Dedifferentiated amniotic fluid mesenchymal stem cell (primary cell): ENCODE measurements around the gene AUTS2.

Source experiments
- DNase-seq: peaks from one replicate; pipeline ENCODE4 v3.0.0-alpha.2; 2016; ENCODE audit errors: extremely low spot score

AUTS2 gene

GRCh38 chr7:70498232-70498992, 900.1 kb downstream of the AUTS2 start:
- DNase-seq, result no peak

- DNase-seq, result no peak
These were observed 902.0 kb downstream of the AUTS2 start for GRCh38 chr7:70500261-70500660.

- no peak for DNase-seq
These were observed 904.0 kb downstream of the AUTS2 start for GRCh38 chr7:70502117-70502863.

- DNase-seq, result no peak
These were observed 906.0 kb downstream of the AUTS2 start for GRCh38 chr7:70504254-70504653.

GRCh38 chr7:70505468-70505867, 907.2 kb downstream of the AUTS2 start:
- DNase-seq, result no peak

GRCh38 chr7:70505886-70506285, 907.6 kb downstream of the AUTS2 start:
- DNase-seq, result no peak

- DNase-seq, result no peak
These were observed 908.2 kb downstream of the AUTS2 start for GRCh38 chr7:70506434-70506833.

- no peak for DNase-seq
These were observed 913.9 kb downstream of the AUTS2 start for GRCh38 chr7:70512144-70512543.

- DNase-seq, result no peak
These were observed 914.5 kb downstream of the AUTS2 start for GRCh38 chr7:70512761-70513160.

GRCh38 chr7:70520611-70521010, 922.3 kb downstream of the AUTS2 start:
- DNase-seq, result no peak

- DNase-seq, result no peak
These were observed 925.1 kb downstream of the AUTS2 start for GRCh38 chr7:70523249-70523988.

- DNase-seq, result no peak
These were observed 925.7 kb downstream of the AUTS2 start for GRCh38 chr7:70523989-70524351.

GRCh38 chr7:70525991-70526390, 927.7 kb downstream of the AUTS2 start:
- no peak for DNase-seq

- DNase-seq, result no peak
These were observed 929.3 kb downstream of the AUTS2 start for GRCh38 chr7:70527520-70528115.

GRCh38 chr7:70529436-70529835, 931.2 kb downstream of the AUTS2 start:
- DNase-seq, result no peak

GRCh38 chr7:70529914-70530585, 931.8 kb downstream of the AUTS2 start:
- DNase-seq, result no peak

- no peak for DNase-seq
These were observed 935.3 kb downstream of the AUTS2 start for GRCh38 chr7:70533614-70534013.

- no peak for DNase-seq
These were observed 940.9 kb downstream of the AUTS2 start for GRCh38 chr7:70539205-70539604.

- DNase-seq, result no peak
These were observed 941.3 kb downstream of the AUTS2 start for GRCh38 chr7:70539617-70540016.

- DNase-seq, result no peak
These were observed 942.4 kb downstream of the AUTS2 start for GRCh38 chr7:70540641-70541040.

GRCh38 chr7:70542750-70543376, 944.6 kb downstream of the AUTS2 start:
- DNase-seq, result no peak
